ENCODE measurements around the gene UPF3A. TPM values are rescaled to one million over a fixed set of nuclear protein-coding genes. Genes with fewer than 3 reads are reported as not detected.

UPF3A gene
- total RNA-seq, 3 donors from 2014 or later (not counting 1 experiment from before 2014, with no cell fraction given) = 37.8 to 66.5 (median 44.7) TPM

GRCh38 chr13:114259974-114260373, 21.4 kb upstream of the UPF3A start:
- Histone ChIP-seq H3K36me3 (ENCODE audit: control insufficient read depth, insufficient read depth, low read length) (peaks cover 67% of the 10 kb centered on the region), H3K4me3 (ENCODE audit: low read length) (no peak overlapping the region), H3K4me1 (ENCODE audit: control insufficient read depth, insufficient read depth, low read length) (peaks cover 43% of the 10 kb centered on the region), H3K27ac (ENCODE audit: low read length) (no peak overlapping the region), H3K9me3 (ENCODE audit: control insufficient read depth, insufficient read depth, low read length) (no peaks in the 10 kb centered on the region), H3K27me3 (ENCODE audit: control insufficient read depth, insufficient read depth, low read length) (no peaks in the 10 kb centered on the region)
- no peak overlapping the region for H3K4me3 Mint-ChIP-seq
- no peaks in the 10 kb centered on the region for H3K27me3 Mint-ChIP-seq (ENCODE audit: low read depth in 2 of 2)
- WGBS (ENCODE audit: insufficient coverage) = 81% methylated on average over 4 of the region's 4 CpGs
- no peak for TF ChIP-seq CTCF (IDR thresholded peaks at IDR 0.05)
- peaks cover 54 to 63% of the 10 kb centered on the region in 2 donors for H3K4me1 Mint-ChIP-seq
- no peak for ATAC-seq
- peak overlapping the region in 1 of 2 donors; percentile 37 for H3K27ac Mint-ChIP-seq
- intact Hi-C loops (cut with micrococcal nuclease) = loop anchor here (5.0 kb wide), 1 partner anchor 118 kb away; no protein-coding TSS in a partner anchor
- no peaks in the 10 kb centered on the region for H3K9me3 Mint-ChIP-seq
- DNase-seq = no peak
- peaks cover 38% of the 10 kb centered on the region for H3K36me3 Mint-ChIP-seq

GRCh38 chr13:114260814-114261213, 20.6 kb upstream of the UPF3A start:
- DNase-seq (no peak), ATAC-seq (no peak)
- peak overlapping the region; percentile 37 to 43 for H3K27ac Mint-ChIP-seq
- no peak overlapping the region for H3K4me3 ChIP-seq (ENCODE audit: low read length)
- H3K4me3 Mint-ChIP-seq = peak overlapping the region; percentile 51
- H3K9me3 Mint-ChIP-seq = no peaks in the 10 kb centered on the region
- H3K27me3 Mint-ChIP-seq (ENCODE audit: low read depth in 2 of 2) = no peaks in the 10 kb centered on the region
- TF ChIP-seq CTCF (IDR thresholded peaks at IDR 0.05) = no peak
- H3K36me3 ChIP-seq (ENCODE audit: control insufficient read depth, insufficient read depth, low read length) = peaks cover 61% of the 10 kb centered on the region
- intact Hi-C loops (cut with micrococcal nuclease) = loop anchor here (5.0 kb wide), 1 partner anchor 119 kb away; no protein-coding TSS in a partner anchor
- H3K36me3 Mint-ChIP-seq = peaks cover 38% of the 10 kb centered on the region
- H3K4me1 ChIP-seq (ENCODE audit: control insufficient read depth, insufficient read depth, low read length) = peaks cover 47% of the 10 kb centered on the region
- WGBS (ENCODE audit: insufficient coverage) = 68% methylated on average over 3 of the region's 3 CpGs
- peaks cover 62 to 68% of the 10 kb centered on the region in 2 donors for H3K4me1 Mint-ChIP-seq
- no peaks in the 10 kb centered on the region for H3K9me3 ChIP-seq (ENCODE audit: control insufficient read depth, insufficient read depth, low read length)
- H3K27me3 ChIP-seq (ENCODE audit: control insufficient read depth, insufficient read depth, low read length) = no peaks in the 10 kb centered on the region
- peak overlapping the region; percentile 9 for H3K27ac ChIP-seq (ENCODE audit: low read length)

DNA sequence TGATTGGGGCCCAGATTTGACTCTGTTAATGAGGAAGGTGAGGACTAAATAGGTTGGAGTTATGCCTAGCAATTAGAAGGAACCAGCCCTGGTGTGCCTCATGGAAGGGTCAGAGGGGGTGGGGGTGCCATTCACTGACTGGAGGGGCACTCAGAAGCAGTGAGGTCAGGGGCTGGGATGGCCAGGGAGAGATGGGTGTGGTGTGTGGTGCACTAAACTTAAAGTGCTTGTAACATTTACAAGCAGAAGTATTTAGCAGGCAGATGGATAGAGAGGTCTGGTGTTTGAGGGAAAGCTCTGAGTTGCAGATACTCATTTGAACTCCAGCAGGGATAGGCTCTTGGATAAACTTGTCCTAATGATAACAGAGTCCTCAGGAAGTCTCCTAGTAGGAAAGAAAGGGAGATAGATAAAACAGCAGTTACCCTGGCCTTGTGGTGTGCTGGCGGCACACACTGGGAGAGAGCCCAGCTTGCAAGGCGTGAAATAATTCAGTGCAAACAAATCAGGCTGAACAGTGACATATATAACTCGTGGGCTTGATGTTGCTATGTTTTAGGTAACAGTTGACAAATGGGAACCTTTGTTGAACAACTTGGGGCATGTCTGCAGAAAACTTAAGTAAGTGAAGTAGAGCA, 20.0 kb upstream of the UPF3A start:
- Histone ChIP-seq H3K9me3 (ENCODE audit: control insufficient read depth, insufficient read depth, low read length) (no peaks in the 10 kb centered on the region), H3K4me1 (ENCODE audit: control insufficient read depth, insufficient read depth, low read length) (peaks cover 53% of the 10 kb centered on the region), H3K27ac (ENCODE audit: low read length) (peak overlapping the region; percentile 9), H3K36me3 (ENCODE audit: control insufficient read depth, insufficient read depth, low read length) (peaks cover 61% of the 10 kb centered on the region), H3K27me3 (ENCODE audit: control insufficient read depth, insufficient read depth, low read length) (no peaks in the 10 kb centered on the region), H3K4me3 (ENCODE audit: low read length) (no peak overlapping the region)
- no peak for TF ChIP-seq CTCF (IDR thresholded peaks at IDR 0.05)
- H3K27me3 Mint-ChIP-seq (ENCODE audit: low read depth in 2 of 2) = no peaks in the 10 kb centered on the region
- H3K36me3 Mint-ChIP-seq = peaks cover 34% of the 10 kb centered on the region
- no peak for ATAC-seq
- no peaks in the 10 kb centered on the region for H3K9me3 Mint-ChIP-seq
- DNase-seq = no peak
- intact Hi-C loops (cut with micrococcal nuclease) = loop anchor here (5.0 kb wide), 1 partner anchor 119 kb away; no protein-coding TSS in a partner anchor
- H3K4me1 Mint-ChIP-seq = peaks cover 65 to 68% of the 10 kb centered on the region in 2 donors
- 36% methylated on average over 3 of the region's 3 CpGs for WGBS (ENCODE audit: insufficient coverage)
- H3K27ac Mint-ChIP-seq = peak overlapping the region; percentile 37 to 43
- H3K4me3 Mint-ChIP-seq = peak overlapping the region; percentile 51
